VCaP (cell line): ENCODE results near the gene SYT2.
A peak's percentile ranks its signal among the peaks of the same experiment; 100 is the strongest.
"Not testable (repeated sequence)": the region's sequence is repeated elsewhere in the genome, so short reads cannot be mapped to it uniquely, and the experiment has no call there.

Source experiments
- H3K27ac ChIP-seq: fragments of 450-650 bp; 2 replicates; pipeline ENCODE4 v1.5.1; 2017
- CTCF ChIP-seq: fragments of 450-650 bp; conservative IDR thresholded peaks from 2 replicates; pipeline ENCODE4 v1.5.1; 2017; ENCODE audit warnings: mild to moderate bottlenecking, moderate library complexity

SYT2 gene

DNA sequence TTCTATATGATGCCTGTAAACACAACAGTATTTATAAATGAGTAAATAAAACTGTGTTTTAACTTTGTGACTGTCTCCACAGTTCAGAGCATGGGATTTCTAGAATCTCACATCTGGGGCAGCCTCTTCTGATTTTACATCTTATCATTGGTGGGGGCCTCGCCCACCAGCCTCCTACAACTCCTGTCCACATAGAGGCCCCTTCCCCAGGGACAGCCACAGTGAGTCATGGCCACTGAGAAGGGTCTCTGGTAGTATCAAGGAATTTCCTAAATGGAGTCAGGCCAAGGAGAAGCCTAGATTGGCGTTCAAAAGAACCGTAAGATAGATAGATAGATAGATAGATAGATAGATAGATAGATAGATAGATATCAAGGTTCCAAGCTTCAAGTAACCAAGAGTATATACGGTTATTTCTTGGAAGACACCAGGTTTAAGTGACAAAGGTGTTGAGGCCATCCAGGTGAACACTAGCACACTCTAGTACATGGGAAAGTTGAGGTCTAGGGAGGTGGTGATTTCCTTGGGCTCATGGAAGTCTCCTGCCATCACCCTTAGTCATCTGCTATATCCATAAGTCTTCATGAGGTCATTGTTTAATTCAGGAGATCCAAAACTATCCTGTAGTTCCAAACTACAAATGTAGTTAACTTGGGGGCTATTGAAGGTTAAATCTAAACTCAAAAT, 121.6 kb downstream of the SYT2 start:
- TF ChIP-seq CTCF: no peak
- no peak overlapping the region for H3K27ac ChIP-seq

DNA sequence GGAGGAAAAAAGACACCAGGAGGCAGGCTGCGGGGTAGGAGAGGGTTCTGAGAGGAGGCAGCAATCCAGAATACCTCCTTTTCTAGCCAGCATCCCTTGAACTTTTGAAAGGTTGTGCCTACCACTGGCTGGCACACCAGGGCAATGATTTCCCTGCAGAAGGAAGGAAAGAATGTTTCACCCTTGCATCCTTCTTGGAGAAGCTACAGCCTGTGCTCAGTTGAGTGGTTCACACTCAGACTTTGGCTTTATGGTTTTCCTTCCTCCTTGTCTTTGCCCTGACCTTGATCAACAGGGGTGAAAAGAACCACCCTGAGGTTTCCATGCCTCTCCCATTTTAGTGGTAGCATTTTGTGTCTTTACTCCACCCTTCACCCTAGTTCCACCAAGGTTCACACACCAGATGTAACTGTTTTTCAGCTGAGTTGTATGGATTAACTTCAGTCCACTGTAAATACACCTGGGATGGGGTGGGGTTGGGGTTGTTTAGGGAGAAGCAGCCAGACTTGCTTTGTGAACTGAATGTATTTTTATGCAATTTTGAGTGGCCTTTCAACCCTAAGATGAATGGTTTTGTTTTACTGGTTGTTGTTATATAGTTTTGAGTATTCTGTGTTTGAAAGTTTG, 122.3 kb downstream of the SYT2 start:
- H3K27ac ChIP-seq: no peak overlapping the region
- no peak for TF ChIP-seq CTCF

GRCh38 chr1:202586871-202587270, 123.4 kb downstream of the SYT2 start:
- TF ChIP-seq CTCF: no peak
- no peak overlapping the region for H3K27ac ChIP-seq

DNA sequence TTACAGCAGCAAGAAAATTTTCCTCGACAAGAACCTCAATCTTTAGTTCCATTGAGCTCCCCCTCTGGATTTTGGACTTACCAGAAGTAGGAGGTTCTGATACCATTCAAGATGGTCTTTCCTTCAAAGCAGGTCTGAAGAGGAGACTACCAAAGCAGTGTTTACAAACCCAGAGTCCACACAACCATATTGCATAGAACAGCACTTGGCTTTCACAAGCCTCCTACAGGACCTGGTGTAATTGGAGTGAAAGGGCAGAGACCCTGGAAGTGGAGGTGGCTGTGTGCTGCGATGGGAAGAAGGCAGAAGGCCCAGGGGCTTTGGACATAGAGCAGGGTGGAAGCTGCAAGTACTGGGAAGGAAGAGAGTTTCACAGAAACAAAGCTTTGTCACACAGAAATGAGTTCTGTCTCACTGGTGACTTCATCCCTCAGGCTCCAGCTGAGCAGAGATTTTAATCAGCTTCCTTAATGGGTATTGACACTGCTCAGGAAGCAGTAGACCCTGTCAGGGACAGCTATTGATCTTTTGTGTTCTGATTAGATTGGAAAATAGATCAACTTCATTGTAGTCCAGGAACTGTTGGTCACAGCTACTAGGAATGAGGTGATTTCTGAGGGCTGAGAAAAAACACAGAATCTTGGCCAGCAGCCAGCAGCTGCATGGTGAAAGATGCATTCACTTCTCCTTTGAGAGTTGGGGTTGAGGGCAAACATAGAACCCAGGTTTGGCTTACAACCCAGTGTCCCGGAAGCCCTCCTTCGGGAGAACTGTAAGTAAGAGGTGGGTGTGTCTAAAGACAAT, 124.0 kb downstream of the SYT2 start:
- TF ChIP-seq CTCF: no peak
- H3K27ac ChIP-seq: 0 out of 2 replicates have a peak overlapping the region, but pooled peaks have one; percentile 12

- TF ChIP-seq CTCF: no peak
- H3K27ac ChIP-seq: 0 out of 2 replicates have a peak overlapping the region, but pooled peaks have one; percentile 12
Observed at GRCh38 chr1:202585590-202585933, 124.7 kb downstream of the SYT2 start.

DNA sequence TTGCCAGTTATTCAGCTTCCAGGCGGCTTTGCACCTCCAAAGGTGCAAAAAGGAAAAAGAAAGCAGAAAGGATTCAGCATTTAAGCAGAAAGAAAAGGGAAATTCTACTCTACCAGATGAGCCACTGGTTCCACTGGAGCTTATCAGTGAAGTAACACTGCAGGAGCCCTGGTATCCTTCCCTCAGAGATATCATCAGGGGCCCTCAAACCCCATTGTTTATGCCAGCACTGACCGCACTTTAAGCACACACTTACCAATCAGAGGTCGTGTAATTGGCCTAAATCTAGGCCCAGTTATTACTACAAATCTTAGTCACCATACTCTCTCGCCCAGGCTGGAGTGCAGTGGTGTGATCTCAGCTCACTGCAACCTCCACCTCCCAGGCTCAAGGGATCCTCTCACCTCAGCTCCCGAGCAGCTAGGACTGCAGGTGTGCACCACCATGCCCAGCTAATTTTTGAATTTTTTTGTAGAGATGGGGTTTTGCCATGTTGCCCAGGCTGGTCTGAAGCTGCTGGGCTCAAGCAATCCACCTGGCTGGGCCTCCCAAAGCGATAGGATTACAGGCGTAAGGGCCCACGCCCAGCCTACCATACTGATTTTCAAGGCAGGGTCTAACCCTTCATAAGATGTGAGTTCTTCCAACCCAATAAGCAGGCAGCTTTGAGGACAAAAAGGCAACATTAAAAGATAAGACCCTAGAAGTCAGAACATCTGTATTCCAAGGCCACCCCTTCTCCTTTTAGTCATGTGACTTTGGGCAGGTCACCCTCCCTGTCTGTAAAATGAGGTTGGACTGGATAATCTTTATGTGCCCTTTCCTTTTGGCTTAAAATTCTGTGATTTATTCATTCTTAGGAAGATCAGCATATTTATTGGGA, 125.3 kb downstream of the SYT2 start:
- no peak for TF ChIP-seq CTCF
- no peak overlapping the region for H3K27ac ChIP-seq

GRCh38 chr1:202582350-202582749, 127.9 kb downstream of the SYT2 start:
- H3K27ac ChIP-seq: not testable (repeated sequence)
